Stomach (tissue), 4 donors: Measurements from ENCODE around the gene WDR73.

Source experiments
- CTCF ChIP-seq, 7 experiments: fragments of 450-650 bp in 4 of 7; fragments of 200-600 bp in 3 of 7; sonication (generic) in 3 of 7; IDR thresholded peaks; one replicate each; pipeline ENCODE4 v1.5.1; 2016 to 2019; ENCODE audit warnings: antibody characterized with exemption in 7 of 7, control low read depth in 2 of 7, mild to moderate bottlenecking in 1 of 7
- EP300 ChIP-seq: sonication (generic); formaldehyde crosslinking; IDR thresholded peaks from one replicate; pipeline ENCODE4 v1.6.1; 2017; ENCODE audit warnings: antibody characterized with exemption
- POLR2A ChIP-seq, 4 donors: fragments of 450-650 bp; IDR thresholded peaks; one replicate each; pipeline ENCODE4 v1.6.1; 2016; ENCODE audit warnings: antibody characterized with exemption in 4 of 4, control low read depth in 2 of 4, mild to moderate bottlenecking in 1 of 4, moderate library complexity in 1 of 4
- POLR2AphosphoS5 ChIP-seq, 3 donors: sonication (generic); formaldehyde crosslinking; IDR thresholded peaks; one replicate each; pipeline ENCODE4 v1.6.1; 2016; ENCODE audit warnings: antibody characterized with exemption in 3 of 3

- TF ChIP-seq CTCF (IDR thresholded peaks at IDR 0.05) (no peak), EP300 (no peak), POLR2A (IDR thresholded peaks at IDR 0.05) (no peak), POLR2AphosphoS5 (IDR thresholded peaks at IDR 0.05) (no peak)
Measured at GRCh38 chr15:84643838-84644237, 10.2 kb downstream of the WDR73 start.
